WERI-Rb-1 (cell line): ENCODE results near the gene SELENOK.

Experiments
- DNase-seq: peaks from one replicate; pipeline ENCODE4 v3.0.0-alpha.2; 2020
- H3K27ac ChIP-seq: fragments of 250-450 bp; sonication (Bioruptor Pico); 2 replicates; pipeline ENCODE4 v1.5.1; 2020; ENCODE audit warnings: mild to moderate bottlenecking, moderate library complexity
- H3K27me3 ChIP-seq: fragments of 250-450 bp; sonication (Bioruptor Pico); 2 replicates; pipeline ENCODE4 v1.5.1; 2021; ENCODE audit warnings: mild to moderate bottlenecking, low read depth, moderate library complexity; ENCODE audit not compliant: insufficient read depth, severe bottlenecking
- H3K36me3 ChIP-seq: fragments of 250-450 bp; sonication (Bioruptor Pico); 2 replicates; pipeline ENCODE4 v1.5.1; 2020; ENCODE audit warnings: mild to moderate bottlenecking, moderate library complexity
- H3K4me3 ChIP-seq: 2 replicates; pipeline ENCODE4 v1.5.1; 2011; ENCODE audit warnings: low read depth, mild to moderate bottlenecking, control low read depth, low read length
- H3K9me3 ChIP-seq: fragments of 250-450 bp; sonication (Bioruptor Pico); 2 replicates; pipeline ENCODE4 v1.5.1; 2021; ENCODE audit warnings: mild to moderate bottlenecking, moderate library complexity; ENCODE audit not compliant: severe bottlenecking
- CTCF ChIP-seq: IDR thresholded peaks from 2 replicates; pipeline ENCODE4 v1.5.1; 2011; ENCODE audit warnings: low read depth, mild to moderate bottlenecking, control low read depth, inconsistent platforms, low read length

SELENOK gene

GRCh38 chr3:53891497-53892285 is at the start of gene SELENOK:
TSS of gene SELENOK (minus strand) at chr3:53891859.
- no peak for TF ChIP-seq CTCF
- H3K4me3 ChIP-seq = peak within 1 kb of the TSS; percentile 83
- peak; percentile 98 for DNase-seq
- no peaks in the 10 kb centered on the region for H3K9me3 ChIP-seq
- peaks cover 23% of the 10 kb centered on the region for H3K36me3 ChIP-seq
- H3K27me3 ChIP-seq = no peaks in the 10 kb centered on the region
- H3K27ac ChIP-seq = peak within 1 kb of the TSS; percentile 64

- Histone ChIP-seq H3K9me3 (peaks cover 3% of the 10 kb centered on the region), H3K36me3 (no peaks in the 10 kb centered on the region), H3K4me3 (no peak overlapping the region), H3K27me3 (no peaks in the 10 kb centered on the region), H3K27ac (no peak overlapping the region)
- DNase-seq = no peak
- no peak for TF ChIP-seq CTCF
Observed at GRCh38 chr3:53941184-53941583, 49.5 kb upstream of the SELENOK start.

GRCh38 chr3:53940623-53941022 is 49.0 kb upstream of the SELENOK start:
- no peak for TF ChIP-seq CTCF
- H3K27me3 ChIP-seq = no peaks in the 10 kb centered on the region
- no peak for DNase-seq
- H3K4me3 ChIP-seq = no peak overlapping the region
- H3K9me3 ChIP-seq = no peaks in the 10 kb centered on the region
- no peak overlapping the region for H3K27ac ChIP-seq
- H3K36me3 ChIP-seq = no peaks in the 10 kb centered on the region

GRCh38 chr3:53939813-53940212 is 48.2 kb upstream of the SELENOK start:
- Histone ChIP-seq H3K9me3 (no peaks in the 10 kb centered on the region), H3K27me3 (no peaks in the 10 kb centered on the region), H3K4me3 (no peak overlapping the region), H3K27ac (no peak overlapping the region), H3K36me3 (no peaks in the 10 kb centered on the region)
- no peak for DNase-seq
- TF ChIP-seq CTCF = 0 out of 2 replicates have a peak, but pooled peaks have one; percentile 16

GRCh38 chr3:53939086-53939582 is 47.5 kb upstream of the SELENOK start:
- Histone ChIP-seq H3K9me3 (no peaks in the 10 kb centered on the region), H3K36me3 (no peaks in the 10 kb centered on the region), H3K4me3 (no peak overlapping the region), H3K27ac (no peak overlapping the region), H3K27me3 (no peaks in the 10 kb centered on the region)
- no peak for TF ChIP-seq CTCF
- peak; percentile 90 for DNase-seq
